Measurements from ENCODE around the gene CHTF18.
"Not testable (repeated sequence)": the region's sequence is repeated elsewhere in the genome, so short reads cannot be mapped to it uniquely, and the experiment has no call there.

Gene CHTF18

DNA sequence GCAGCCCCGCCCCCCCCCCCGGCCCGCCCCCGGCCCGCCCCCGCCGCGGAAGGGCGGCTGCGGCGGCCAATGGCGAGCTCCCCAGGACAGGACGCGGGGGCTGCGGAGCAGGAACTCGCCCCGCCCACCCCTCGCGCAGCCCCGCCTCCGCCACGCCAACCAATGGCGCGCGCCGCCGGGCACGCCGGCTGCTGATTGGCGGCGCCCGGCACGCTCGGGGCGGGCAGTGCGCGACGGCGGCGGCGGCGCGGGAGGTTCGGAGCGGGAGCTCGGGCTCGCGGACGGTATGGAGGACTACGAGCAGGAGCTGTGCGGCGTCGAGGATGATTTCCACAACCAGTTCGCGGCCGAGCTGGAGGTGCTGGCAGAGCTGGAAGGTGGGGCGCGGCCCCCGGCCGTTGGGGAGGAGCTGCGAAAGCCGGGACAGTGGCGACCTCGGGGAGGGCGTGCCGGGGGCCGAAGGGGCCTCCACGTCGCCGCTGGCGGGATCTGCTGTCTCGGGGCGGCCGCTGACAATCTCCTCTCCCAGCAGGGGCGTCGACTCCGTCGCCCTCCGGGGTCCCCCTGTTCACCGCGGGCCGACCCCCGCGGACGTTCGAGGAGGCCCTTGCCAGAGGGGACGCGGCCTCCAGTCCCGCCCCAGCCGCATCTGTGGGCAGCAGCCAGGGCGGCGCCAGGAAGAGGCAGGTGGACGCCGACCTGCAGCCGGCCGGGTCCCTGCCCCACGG lies at the start of gene CHTF18:
Gene CHTF18, plus strand, starts transcription at position 222 of the 728 bp plus-strand sequence. Its CDS starts 65 bp downstream, at position 287.
- H3K9me3 Mint-ChIP-seq, result no peaks in the 10 kb centered on the region
- H3K27ac Mint-ChIP-seq, result no peak within 1 kb of the TSS
- peaks cover 3% of the 10 kb centered on the region for H3K4me1 Mint-ChIP-seq
- no peaks in the 10 kb centered on the region for H3K27me3 Mint-ChIP-seq (ENCODE audit: low read depth, poor library complexity)
- no peak for TF ChIP-seq CTCF (IDR thresholded peaks at IDR 0.05)
- peak; percentile 96 for DNase-seq
- peaks cover 8% of the 10 kb centered on the region for H3K36me3 Mint-ChIP-seq (ENCODE audit: low read depth)
- peak within 1 kb of the TSS; percentile 87 for H3K4me3 Mint-ChIP-seq

- H3K27me3 Mint-ChIP-seq (ENCODE audit: low read depth, poor library complexity), result peaks cover 2% of the 10 kb centered on the region
- H3K27ac Mint-ChIP-seq, result peak overlapping the region; percentile 61
- no peak for TF ChIP-seq CTCF (IDR thresholded peaks at IDR 0.05)
- peaks cover 24% of the 10 kb centered on the region for H3K4me1 Mint-ChIP-seq
- DNase-seq, result no peak
- H3K36me3 Mint-ChIP-seq (ENCODE audit: low read depth), result peaks cover 9% of the 10 kb centered on the region
- H3K4me3 Mint-ChIP-seq, result peak overlapping the region; percentile 83
- H3K9me3 Mint-ChIP-seq, result no peaks in the 10 kb centered on the region
These were observed 48.6 kb upstream of the CHTF18 start for GRCh38 chr16:739560-740458.

DNA sequence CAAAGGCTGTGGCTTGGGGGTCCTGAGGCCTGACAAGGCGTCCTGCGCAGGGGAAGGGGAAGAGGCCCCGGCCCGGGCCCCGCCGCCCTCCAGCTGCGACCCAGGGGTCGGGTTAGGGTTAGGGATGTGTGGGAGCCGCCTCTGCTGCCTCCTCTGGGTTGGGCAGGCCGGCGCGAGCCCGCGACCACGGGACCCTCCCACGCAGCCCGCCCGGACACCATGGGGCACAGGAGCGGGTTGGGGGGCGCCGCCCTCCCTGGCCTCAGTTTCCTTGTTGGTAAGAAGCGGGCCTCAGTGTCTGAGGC lies 48.0 kb upstream of the CHTF18 start:
- Mint-ChIP-seq H3K4me1 (peaks cover 24% of the 10 kb centered on the region), H3K9me3 (no peaks in the 10 kb centered on the region), H3K36me3 (ENCODE audit: low read depth) (peaks cover 5% of the 10 kb centered on the region), H3K27me3 (ENCODE audit: low read depth, poor library complexity) (peaks cover 4% of the 10 kb centered on the region), H3K27ac (no peak overlapping the region), H3K4me3 (peak overlapping the region; percentile 83)
- TF ChIP-seq CTCF (IDR thresholded peaks at IDR 0.05), result no peak
- DNase-seq, result peak; percentile 48

GRCh38 chr16:740764-741505 lies 47.5 kb upstream of the CHTF18 start, which contains the start of gene CIAO3:
Gene CIAO3, minus strand, starts transcription at chr16:740997. Its CDS starts 12 bp downstream, at chr16:740985.
- peaks cover 24% of the 10 kb centered on the region for H3K4me1 Mint-ChIP-seq
- H3K4me3 Mint-ChIP-seq, result peak within 1 kb of the TSS; percentile 84
- H3K27ac Mint-ChIP-seq, result peak within 1 kb of the TSS; percentile 61
- H3K36me3 Mint-ChIP-seq (ENCODE audit: low read depth), result peaks cover 4% of the 10 kb centered on the region
- no peaks in the 10 kb centered on the region for H3K9me3 Mint-ChIP-seq
- peak; percentile 87 for TF ChIP-seq CTCF (IDR thresholded peaks at IDR 0.05)
- peaks cover 6% of the 10 kb centered on the region for H3K27me3 Mint-ChIP-seq (ENCODE audit: low read depth, poor library complexity)
- peak; percentile 94 for DNase-seq

DNA sequence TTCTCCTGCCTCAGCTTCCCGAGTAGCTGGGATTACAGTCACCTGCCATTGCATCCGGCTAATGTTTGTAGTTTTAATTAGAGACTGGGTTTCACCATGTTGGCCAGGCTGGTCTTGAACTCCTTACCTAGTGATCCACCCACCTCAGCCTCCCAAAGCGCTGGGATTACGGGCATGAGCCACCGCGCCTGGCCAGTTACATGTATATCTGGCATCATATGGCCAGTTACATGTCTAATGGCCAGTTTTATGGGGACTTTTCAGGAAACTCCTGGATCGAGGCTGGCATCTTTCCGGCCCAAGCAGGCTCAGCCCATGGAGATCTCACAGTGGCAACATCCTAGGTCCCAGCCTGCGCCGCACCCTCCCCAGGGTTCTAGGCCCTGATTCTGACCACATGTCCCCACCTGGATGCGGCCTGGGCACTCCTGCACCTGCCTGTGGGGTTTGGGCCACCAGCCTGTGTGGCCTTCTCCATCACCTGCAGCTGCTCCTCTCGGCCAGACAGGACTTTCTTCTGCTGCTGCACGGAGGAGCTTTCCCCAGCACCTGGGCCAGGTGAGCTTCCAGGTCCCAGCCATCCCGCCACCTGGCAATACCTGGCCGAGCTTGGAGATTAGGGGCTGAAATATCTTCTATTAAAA lies 46.3 kb upstream of the CHTF18 start:
- Mint-ChIP-seq H3K27ac (no peak overlapping the region), H3K4me1 (peaks cover 24% of the 10 kb centered on the region), H3K36me3 (ENCODE audit: low read depth) (peaks cover 4% of the 10 kb centered on the region), H3K27me3 (ENCODE audit: low read depth, poor library complexity) (peaks cover 6% of the 10 kb centered on the region), H3K9me3 (no peaks in the 10 kb centered on the region), H3K4me3 (peak overlapping the region; percentile 84)
- DNase-seq, result no peak
- TF ChIP-seq CTCF (IDR thresholded peaks at IDR 0.05), result no peak

- not testable (repeated sequence) for H3K4me3 Mint-ChIP-seq
These were observed 45.5 kb upstream of the CHTF18 start for GRCh38 chr16:742894-743293.

More at GRCh38 chr16:742894-743293, 45.5 kb upstream of the CHTF18 start:
- not testable (repeated sequence) for H3K27ac Mint-ChIP-seq; H3K36me3 Mint-ChIP-seq (ENCODE audit: low read depth); H3K27me3 Mint-ChIP-seq (ENCODE audit: low read depth, poor library complexity); DNase-seq; H3K9me3 Mint-ChIP-seq
- H3K4me1 Mint-ChIP-seq, result peaks cover 17% of the 10 kb centered on the region

Data from nephron progenitor cell (in vitro differentiated cells).